GM19395 (cell line): Measurements from ENCODE around the gene IL17REL.

ENCODE experiments used
- ATAC-seq: cut with Tn5 transposase; IDR thresholded peaks from one replicate; pipeline ENCODE4 v1.9.1; 2021; ENCODE audit warnings: mild to moderate bottlenecking, moderate library complexity; ENCODE audit not compliant: unreplicated experiment

The IL17REL gene

DNA sequence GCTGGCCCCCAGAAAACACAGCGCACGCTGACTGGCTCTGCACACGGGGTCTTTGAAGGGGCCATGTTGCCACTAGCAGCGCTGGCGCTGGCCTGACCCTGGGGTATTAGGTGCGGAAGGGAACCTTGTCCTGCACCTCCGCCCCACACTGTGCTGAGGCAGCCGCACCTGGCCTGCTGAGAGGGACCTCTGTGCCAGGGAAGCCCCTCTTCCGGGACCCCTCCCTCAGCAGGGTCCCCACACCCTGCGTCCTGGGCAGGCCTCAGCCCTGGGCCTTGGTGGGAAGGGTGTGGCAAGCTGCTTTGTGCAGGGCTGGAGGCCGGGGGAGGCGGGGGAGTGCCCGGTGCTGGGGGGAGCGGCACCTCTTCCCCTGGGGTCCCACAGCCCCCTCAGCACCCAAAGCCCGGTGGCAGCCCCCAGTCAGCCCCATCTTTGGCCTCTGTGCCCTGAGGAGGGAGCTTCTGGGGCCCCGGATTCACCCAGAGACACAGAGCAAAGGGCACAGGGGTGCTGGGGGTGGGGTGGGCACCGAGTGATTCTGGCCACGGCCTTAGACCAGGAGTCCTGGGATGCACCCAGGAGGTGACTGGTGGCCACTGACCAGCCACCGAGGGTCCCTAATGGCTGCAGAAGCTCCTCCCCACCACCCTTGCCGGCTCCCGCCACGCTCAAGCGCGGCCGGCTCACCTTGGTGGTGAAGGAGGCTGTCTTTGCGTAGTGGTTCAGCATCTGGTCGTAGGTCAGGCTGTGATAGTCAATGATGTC is 34.1 kb upstream of the IL17REL start:
- no peak for ATAC-seq

DNA sequence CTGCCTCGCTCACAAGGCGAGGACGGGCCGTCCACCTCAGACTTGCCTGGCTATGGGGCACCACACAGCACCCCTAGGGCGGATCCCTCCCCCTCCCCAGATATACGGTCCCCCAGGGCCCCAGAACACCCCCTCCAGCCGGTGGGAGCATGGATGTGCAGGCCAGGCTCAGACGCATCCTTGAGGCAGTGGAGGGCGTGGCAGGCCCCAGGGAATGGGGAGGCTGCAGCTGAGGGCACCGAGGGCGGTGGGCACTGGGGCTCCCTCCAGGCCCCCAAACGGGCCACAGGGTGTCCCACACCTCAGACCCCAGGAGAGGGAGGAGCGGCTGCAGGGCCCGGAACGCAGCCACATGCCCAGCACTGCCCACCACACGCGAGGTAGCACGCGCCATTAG is 33.5 kb upstream of the IL17REL start:
- ATAC-seq: no peak

GRCh38 chr22:50045211-50046018 is 32.9 kb upstream of the IL17REL start:
- ATAC-seq: no peak

DNA sequence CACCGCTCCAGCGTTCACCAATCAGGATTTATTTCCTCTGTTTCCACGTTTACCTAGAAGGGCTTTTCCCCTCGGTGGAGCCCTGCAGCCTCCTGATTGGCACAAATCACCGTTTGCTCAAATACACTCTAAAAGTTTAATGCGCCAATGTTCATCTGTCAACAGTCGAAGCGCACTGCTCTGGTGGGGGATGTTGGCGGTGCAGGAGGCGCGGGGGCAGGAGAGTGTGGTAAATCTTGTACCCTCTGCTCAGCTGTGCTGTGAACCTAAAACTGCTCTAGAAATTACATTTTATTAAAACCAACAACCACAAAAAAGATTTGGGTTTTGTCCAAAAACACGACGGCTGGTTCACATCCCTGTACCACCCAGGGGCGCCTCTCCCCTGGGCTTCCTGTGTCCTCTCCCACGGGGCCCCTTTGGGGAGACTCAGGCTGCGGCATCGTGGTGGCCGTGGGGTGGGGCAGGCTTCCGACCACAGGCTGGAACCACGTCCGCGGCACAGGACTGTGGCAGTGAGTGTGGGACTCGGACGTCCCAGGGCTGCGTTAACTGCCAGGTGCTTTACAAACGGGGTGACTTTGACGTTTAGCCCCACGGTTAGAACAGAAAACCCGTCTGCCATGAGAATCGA is 32.0 kb upstream of the IL17REL start:
- ATAC-seq: no peak

DNA sequence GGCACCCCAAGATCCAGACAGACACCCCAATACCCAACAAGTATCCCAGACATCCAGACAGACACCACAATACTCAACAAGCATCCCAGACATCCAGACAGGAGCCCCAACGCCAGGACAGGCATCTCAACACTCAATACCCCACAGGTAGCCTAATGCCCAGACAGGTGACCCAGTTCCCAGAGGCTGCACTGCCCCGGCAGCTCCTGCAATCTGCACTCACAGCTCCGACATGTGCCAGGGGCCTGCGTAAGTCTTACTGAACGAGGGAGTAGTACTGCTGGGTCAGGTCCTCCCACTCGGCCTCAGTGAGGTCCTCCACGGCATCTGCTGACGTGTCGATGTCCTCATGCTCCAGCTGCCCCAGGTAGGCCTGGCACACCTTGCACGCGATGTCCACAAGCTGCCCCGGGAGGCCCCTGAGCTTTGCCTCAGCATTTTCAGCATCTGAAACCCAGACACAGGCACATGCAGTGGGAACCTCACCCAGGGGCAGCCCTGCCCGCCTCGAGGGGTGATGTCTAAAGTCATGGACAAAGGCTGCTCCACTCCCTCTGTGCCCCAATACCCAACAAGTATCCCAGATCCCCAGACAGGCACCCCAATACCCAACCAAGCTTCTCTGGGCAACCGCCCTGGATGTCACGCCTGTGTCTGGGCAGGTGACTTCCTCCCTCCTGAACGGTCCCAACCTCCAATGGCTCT is 28.9 kb upstream of the IL17REL start:
- no peak for ATAC-seq

- no peak for ATAC-seq
These were observed 28.2 kb upstream of the IL17REL start for GRCh38 chr22:50040717-50041116.

GRCh38 chr22:50039669-50040443 is 27.3 kb upstream of the IL17REL start:
- ATAC-seq: no peak

DNA sequence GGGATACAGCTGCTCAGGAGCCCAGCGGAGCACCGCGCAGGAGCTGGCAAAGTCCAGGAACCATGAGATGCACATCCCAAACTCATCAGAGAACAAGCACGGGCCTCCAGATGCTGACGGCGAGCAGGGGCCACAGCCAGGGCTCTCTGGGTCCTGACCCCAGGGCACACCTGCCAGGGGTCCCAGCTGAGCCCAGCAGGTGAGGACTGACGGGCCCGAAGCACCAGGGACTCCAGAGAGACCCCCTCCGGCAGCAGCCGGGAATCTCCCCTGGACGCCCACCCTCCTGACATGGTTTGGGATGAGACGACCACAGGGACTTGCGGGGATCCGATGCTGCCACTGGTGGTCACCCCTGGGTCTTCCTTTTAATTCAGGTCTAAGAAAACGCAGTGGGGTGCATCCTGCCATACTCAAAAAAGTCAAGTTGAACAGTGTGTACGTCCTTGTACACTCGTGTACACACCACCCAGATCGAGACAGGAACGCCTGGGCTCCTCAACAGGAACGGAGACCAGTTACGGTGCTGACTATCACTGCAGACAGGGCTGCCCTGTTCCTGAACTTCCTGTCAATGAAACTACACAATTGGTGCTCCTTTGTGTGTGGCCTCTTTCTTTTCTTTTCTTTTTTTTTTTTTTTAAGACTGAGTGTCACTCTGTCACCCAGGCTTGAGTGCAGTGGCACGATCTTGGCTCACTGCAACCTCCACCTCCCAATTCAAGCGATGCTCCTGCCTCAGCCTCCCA is 23.6 kb upstream of the IL17REL start:
- no peak for ATAC-seq

DNA sequence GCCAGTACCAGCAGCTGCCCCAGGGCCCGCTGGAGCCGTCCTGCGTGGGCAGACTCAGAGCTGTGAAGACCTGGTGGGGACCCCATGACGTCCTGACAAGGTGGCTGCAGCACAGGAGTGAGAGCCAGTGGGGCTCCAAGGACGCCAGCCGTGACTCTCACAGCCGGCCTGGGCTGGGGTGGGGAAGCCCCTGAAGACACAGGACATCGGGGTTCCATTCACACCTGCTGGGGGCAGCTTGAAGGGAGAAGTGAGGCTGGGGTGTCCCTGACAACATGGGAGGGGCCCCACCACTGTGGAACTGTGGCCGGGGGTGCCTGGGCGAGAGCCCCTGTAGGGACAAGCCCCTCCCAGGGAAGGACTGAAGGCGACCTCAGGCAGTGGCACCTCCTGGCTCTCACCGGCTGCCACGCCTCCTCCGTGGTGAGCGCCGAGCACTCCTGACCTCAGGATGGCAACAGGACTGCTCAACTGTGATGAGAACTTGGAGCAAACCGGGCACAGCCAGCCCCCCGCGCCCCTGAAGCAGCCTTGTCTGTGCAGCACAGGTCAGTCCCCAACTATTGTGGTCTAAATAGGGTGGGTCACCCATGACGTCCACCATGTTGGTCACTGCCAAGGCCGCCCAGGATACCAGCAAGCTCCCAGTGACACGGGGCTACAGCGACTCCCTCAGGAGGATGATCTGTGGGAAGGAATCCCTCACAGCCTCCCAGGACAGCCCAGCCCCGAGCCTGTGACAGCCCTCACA is 22.7 kb upstream of the IL17REL start:
- ATAC-seq: no peak

DNA sequence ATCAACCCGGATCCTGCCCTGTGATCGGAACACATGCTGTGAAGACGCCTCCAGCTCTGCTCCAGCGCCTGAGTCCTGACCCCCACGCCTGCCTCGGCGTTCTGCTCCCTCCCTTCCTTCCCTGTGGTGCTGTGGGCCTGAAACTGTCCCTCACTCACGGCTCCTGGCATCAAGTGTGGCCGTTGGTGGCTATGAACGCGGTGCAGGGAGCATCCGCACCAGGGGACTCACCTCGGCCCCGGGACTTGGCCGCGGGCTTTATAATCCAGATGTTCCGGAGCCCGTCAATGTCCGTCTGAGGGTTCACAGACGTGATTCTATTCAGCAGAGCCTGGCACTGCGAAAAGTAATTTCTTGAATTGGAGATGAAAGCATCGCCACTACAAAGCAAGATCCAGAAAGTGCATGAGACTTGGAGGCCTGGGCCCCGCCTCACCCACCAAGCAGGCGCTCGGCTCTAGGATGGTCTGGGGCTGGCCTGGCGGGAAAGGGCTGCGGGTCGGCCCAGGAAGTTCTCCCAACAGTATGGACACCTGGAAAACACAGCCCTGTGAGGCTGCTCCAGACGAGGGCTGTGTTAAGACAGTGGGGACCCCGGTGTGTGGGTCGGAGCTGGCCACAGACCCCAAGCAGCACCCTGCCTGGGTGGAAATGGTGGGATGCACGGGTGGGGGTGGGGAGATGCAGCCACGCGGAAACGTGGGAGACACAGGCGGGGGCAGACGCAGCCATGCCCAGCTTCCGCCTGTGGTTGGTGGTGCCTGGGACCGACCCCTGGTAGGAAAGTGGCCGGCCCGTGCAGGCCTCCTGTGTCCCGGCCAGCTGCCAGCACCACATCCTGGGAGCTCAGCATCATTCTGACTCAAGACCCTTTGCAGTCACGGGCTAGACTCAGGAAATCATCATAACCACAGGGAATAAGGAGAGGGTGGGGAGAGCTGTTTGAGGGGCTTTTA is 21.8 kb upstream of the IL17REL start:
- no peak for ATAC-seq

GRCh38 chr22:50032941-50033601 is 20.5 kb upstream of the IL17REL start:
- ATAC-seq: no peak

- no peak for ATAC-seq
These were observed 19.7 kb upstream of the IL17REL start for GRCh38 chr22:50032109-50032871.

- no peak for ATAC-seq
These were observed 18.9 kb upstream of the IL17REL start for GRCh38 chr22:50031189-50032091.

DNA sequence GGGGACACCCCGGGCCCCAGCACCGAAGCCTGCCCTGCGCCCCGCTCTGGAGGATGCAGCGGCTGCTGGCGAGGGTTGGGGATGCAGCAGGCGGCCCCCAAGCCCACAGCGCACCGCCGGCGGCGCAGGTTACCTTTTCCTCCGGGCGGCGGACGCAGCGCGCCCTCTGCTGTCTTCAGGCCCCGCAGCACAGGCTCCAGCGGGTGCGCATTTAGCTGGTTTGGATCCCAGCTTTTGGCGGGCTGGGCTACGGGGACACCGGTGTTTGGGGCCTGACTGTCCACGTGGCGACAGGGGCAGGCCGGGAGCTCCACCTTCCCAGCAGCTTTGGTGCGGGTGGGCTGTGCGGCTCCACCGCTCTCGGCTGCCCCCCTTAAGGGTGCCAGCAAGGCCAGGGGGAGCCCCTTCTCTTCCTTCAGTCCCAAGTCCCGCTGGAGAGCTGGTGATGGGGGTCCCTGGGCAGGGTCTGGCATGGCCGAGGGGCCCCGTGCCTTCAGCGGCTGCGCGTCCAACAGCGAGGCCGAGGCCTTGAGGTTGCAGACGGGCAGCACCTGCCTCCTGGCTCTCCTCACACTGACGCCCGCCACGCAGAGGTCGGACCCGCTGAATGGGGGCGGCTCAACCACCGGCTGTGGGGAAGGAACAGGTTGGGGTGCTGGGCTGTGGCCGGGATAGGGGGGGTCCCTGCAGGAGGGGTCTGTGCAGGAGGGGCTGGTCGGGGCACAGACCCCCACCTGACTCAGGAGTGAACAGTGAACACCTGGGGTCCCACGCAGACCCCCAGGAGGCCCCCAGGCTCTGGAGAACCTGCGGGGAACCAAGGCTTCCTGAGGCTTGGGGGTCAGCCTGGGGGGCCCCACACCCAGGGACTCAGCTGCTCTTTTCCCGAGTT is 18.0 kb upstream of the IL17REL start:
- no peak for ATAC-seq
